ENCODE measurements around the gene SKI. TPM values are rescaled to one million over a fixed set of nuclear protein-coding genes. Genes with fewer than 3 reads are reported as not detected.

The SKI gene
- total and polyA plus RNA-seq, 9 of the 15 experiments (the other 6 are each of a cell fraction or from before 2014, with no cell fraction given), result 0.10 to 60.5 (median 4.6) TPM

DNA sequence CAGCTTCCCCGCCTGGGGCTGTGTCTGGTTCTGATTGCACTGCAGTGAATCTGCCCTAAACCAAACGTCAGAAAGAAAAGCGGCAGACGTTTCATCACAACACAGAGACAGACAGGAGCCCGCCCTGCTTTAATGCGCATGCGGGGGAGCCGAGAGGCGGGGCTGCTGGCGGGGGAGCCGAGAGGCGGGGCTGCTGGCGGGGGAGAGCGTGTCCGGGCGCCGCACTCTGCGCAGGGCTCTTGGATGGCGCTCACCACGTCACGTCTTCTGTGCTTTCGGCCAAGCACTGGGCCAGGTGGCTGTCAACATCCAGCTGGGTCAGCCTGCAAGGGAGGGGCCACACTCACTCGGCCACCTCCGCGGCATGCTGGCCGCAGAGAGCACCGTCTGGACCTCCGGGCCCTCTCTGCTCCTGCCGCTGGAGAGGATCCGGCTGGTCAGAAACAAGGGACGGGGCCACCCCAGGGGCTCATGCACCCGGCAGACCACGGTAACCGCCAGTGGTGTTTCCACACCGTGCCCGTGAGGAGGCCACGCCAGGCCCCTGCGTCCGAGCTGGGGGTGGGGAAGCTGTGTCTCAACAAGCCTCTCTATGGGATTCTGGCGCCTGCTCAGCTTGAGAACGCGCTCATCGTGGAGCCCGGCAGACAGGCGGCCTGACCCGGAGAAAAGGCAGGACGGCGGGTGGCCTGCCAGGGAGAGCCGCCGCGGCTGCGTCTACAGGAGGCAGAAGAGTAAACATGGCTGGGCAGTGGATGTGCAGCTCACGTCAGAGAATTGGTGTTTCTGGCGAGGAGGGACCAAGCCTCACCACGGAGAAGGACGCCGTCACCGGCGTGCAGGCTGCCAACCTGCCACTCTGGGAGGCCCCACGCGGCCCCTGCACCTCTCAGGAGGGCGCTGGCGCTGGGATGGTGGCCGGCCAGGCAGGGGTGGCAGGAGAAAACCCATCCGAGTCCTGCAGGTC lies 38.4 kb upstream of the SKI start (continued):
- TF ChIP-seq, protein P1, sequence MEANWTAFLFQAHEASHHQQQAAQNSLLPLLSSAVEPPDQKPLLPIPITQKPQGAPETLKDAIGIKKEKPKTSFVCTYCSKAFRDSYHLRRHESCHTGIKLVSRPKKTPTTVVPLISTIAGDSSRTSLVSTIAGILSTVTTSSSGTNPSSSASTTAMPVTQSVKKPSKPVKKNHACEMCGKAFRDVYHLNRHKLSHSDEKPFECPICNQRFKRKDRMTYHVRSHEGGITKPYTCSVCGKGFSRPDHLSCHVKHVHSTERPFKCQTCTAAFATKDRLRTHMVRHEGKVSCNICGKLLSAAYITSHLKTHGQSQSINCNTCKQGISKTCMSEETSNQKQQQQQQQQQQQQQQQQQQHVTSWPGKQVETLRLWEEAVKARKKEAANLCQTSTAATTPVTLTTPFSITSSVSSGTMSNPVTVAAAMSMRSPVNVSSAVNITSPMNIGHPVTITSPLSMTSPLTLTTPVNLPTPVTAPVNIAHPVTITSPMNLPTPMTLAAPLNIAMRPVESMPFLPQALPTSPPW (CRISPR knock-in tag; IDR thresholded peaks at IDR 0.05), result peak; percentile 99
- TF ChIP-seq, protein P2, sequence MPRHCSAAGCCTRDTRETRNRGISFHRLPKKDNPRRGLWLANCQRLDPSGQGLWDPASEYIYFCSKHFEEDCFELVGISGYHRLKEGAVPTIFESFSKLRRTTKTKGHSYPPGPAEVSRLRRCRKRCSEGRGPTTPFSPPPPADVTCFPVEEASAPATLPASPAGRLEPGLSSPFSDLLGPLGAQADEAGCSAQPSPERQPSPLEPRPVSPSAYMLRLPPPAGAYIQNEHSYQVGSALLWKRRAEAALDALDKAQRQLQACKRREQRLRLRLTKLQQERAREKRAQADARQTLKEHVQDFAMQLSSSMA (CRISPR knock-in tag; IDR thresholded peaks at IDR 0.05), result no peak
- TF ChIP-seq TFAM (CRISPR knock-in tag; conservative IDR thresholded peaks at IDR 0.05) (no peak), ZKSCAN3 (CRISPR knock-in tag; IDR thresholded peaks at IDR 0.05) (no peak), POU5F1 (IDR thresholded peaks at IDR 0.05; ENCODE audit: borderline replicate concordance, low read depth, low read length, partially characterized antibody) (no peak), NCOA1 (IDR thresholded peaks at IDR 0.05; ENCODE audit: low read depth) (peak; percentile 11), SNIP1 (IDR thresholded peaks at IDR 0.05; ENCODE audit: low read depth) (no peak), GATAD2A (IDR thresholded peaks at IDR 0.05) (peak; percentile 53; the same call in 1 of the 2 replicates), ZKSCAN1 (IDR thresholded peaks at IDR 0.05; ENCODE audit: low read depth, low read length) (0 out of 2 replicates have a peak, but pooled peaks have one; percentile 5), SMARCA4 (IDR thresholded peaks at IDR 0.05) (no peak), POLR3A (IDR thresholded peaks at IDR 0.05; ENCODE audit: borderline replicate concordance, extremely low read depth, insufficient read depth, insufficient read length) (no peak), CBFA2T3 (IDR thresholded peaks at IDR 0.05) (peak; percentile 57; the same call in 1 of the 2 replicates), EWSR1 (IDR thresholded peaks at IDR 0.05; ENCODE audit: borderline replicate concordance, low read depth, partially characterized antibody) (no peak), NUFIP1 (IDR thresholded peaks at IDR 0.05; ENCODE audit: partially characterized antibody) (no peak), DACH1 (IDR thresholded peaks at IDR 0.05; ENCODE audit: partially characterized antibody) (peak; percentile 97)
- TF ChIP-seq, protein P3, sequence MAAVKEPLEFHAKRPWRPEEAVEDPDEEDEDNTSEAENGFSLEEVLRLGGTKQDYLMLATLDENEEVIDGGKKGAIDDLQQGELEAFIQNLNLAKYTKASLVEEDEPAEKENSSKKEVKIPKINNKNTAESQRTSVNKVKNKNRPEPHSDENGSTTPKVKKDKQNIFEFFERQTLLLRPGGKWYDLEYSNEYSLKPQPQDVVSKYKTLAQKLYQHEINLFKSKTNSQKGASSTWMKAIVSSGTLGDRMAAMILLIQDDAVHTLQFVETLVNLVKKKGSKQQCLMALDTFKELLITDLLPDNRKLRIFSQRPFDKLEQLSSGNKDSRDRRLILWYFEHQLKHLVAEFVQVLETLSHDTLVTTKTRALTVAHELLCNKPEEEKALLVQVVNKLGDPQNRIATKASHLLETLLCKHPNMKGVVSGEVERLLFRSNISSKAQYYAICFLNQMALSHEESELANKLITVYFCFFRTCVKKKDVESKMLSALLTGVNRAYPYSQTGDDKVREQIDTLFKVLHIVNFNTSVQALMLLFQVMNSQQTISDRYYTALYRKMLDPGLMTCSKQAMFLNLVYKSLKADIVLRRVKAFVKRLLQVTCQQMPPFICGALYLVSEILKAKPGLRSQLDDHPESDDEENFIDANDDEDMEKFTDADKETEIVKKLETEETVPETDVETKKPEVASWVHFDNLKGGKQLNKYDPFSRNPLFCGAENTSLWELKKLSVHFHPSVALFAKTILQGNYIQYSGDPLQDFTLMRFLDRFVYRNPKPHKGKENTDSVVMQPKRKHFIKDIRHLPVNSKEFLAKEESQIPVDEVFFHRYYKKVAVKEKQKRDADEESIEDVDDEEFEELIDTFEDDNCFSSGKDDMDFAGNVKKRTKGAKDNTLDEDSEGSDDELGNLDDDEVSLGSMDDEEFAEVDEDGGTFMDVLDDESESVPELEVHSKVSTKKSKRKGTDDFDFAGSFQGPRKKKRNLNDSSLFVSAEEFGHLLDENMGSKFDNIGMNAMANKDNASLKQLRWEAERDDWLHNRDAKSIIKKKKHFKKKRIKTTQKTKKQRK (IDR thresholded peaks at IDR 0.05; ENCODE audit: borderline replicate concordance, low read depth, low read length), result no peak
- TF ChIP-seq, protein P4, sequence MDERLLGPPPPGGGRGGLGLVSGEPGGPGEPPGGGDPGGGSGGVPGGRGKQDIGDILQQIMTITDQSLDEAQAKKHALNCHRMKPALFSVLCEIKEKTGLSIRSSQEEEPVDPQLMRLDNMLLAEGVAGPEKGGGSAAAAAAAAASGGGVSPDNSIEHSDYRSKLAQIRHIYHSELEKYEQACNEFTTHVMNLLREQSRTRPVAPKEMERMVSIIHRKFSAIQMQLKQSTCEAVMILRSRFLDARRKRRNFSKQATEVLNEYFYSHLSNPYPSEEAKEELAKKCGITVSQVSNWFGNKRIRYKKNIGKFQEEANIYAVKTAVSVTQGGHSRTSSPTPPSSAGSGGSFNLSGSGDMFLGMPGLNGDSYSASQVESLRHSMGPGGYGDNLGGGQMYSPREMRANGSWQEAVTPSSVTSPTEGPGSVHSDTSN (CRISPR knock-in tag; IDR thresholded peaks at IDR 0.05; ENCODE audit: low read depth), result no peak
- TF ChIP-seq, protein P4 (tag; conservative IDR thresholded peaks at IDR 0.05; ENCODE audit: low read depth), result peak; percentile 74
- TF ChIP-seq, protein P5, sequence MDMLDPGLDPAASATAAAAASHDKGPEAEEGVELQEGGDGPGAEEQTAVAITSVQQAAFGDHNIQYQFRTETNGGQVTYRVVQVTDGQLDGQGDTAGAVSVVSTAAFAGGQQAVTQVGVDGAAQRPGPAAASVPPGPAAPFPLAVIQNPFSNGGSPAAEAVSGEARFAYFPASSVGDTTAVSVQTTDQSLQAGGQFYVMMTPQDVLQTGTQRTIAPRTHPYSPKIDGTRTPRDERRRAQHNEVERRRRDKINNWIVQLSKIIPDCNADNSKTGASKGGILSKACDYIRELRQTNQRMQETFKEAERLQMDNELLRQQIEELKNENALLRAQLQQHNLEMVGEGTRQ (CRISPR knock-in tag; IDR thresholded peaks at IDR 0.05), result 0 out of 2 replicates have a peak, but pooled peaks have one; percentile 0

Measured in K562 (cell line).